ENCODE measurements around the gene MED9. TPM values are rescaled to one million over a fixed set of nuclear protein-coding genes. Genes with fewer than 3 reads are reported as not detected.

The MED9 gene
- total and polyA plus RNA-seq, 2 of the 4 experiments (the other 2 are of a cell fraction): 6.1 to 10.1 TPM

DNA sequence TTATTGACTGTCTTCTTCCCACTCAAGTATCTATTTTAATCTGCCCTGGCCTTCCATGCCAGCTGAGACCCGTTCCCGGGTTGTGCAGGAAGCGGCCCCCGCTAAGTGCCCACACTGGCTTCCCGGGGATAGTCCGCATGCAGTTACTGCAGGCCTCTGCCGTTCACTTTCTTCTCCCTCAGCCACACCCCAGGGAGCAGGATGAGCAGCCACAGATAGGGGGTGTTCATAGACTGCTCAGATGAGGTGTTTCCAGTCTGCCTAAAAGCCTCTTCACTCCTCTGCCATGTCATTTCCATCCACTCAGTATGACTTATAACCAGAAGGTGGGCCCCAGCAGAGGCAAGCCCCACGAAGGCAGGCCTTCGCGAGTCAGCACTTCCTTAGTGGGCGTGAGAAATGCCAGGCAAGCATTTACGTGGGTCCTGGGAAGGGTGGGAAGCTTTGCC, 7.7 kb downstream of the MED9 start:
- Histone ChIP-seq H3K4me2 (ENCODE audit: low read depth, low read length) (no peak overlapping the region), H3K23ac (ENCODE audit: low read depth, low read length) (no peak overlapping the region), H3K18ac (ENCODE audit: low read depth, low read length) (no peak overlapping the region), H3K27me3 (ENCODE audit: control insufficient read depth, insufficient read depth, low read length) (no peaks in the 10 kb centered on the region), H3K36me3 (ENCODE audit: control insufficient read depth, insufficient read depth, low read length) (peaks cover 31% of the 10 kb centered on the region), H2BK20ac (ENCODE audit: low read depth, low read length) (no peak overlapping the region), H3K14ac (replicated peaks; ENCODE audit: low read depth, low read length) (no peak overlapping the region; the same call in 1 of the 2 replicates), H2BK15ac (ENCODE audit: low read depth, low read length) (no peak overlapping the region), H3K56ac (ENCODE audit: extremely low read depth, insufficient read depth, low read length) (no peak overlapping the region), H2BK5ac (ENCODE audit: low read depth, low read length, poor library complexity, severe bottlenecking) (no peak overlapping the region), H2AFZ (replicated peaks; ENCODE audit: low read length, poor library complexity) (no peak overlapping the region), H4K91ac (ENCODE audit: insufficient read depth, low read depth, low read length) (no peak overlapping the region), H3K4me3 (ENCODE audit: insufficient read depth, low read depth, low read length) (no peak overlapping the region), H2AK5ac (ENCODE audit: low read depth, low read length) (no peak overlapping the region), H3K9me3 (ENCODE audit: control insufficient read depth, insufficient read depth, low read length) (no peaks in the 10 kb centered on the region), H4K8ac (ENCODE audit: low read depth in 2 of 2, low read length in 2 of 2) (no peak overlapping the region), H3K9ac (ENCODE audit: low read depth, low read length) (no peak overlapping the region), H4K20me1 (ENCODE audit: insufficient read depth, low read length) (peaks cover 27% of the 10 kb centered on the region; the same call in 1 of the 2 replicates), H3K4me1 (ENCODE audit: control insufficient read depth, insufficient read depth, low read length) (no peaks in the 10 kb centered on the region; the same call in 1 of the 2 replicates), H2BK120ac (ENCODE audit: low read depth, low read length) (no peak overlapping the region), H2AK9ac (replicated peaks; ENCODE audit: low read depth, low read length, poor library complexity) (no peak overlapping the region), H4K5ac (ENCODE audit: low read depth, low read length) (no peak overlapping the region), H3K9me1 (ENCODE audit: insufficient read depth, low read length) (peaks cover 6% of the 10 kb centered on the region; the same call in 1 of the 2 replicates), H3K27ac (ENCODE audit: insufficient read depth, low read length) (no peak overlapping the region), H3K79me1 (ENCODE audit: low read depth in 1 of 2, low read length in 2 of 2) (peaks cover 41 to 69% of the 10 kb centered on the region in 2 experiments), H3K4ac (ENCODE audit: low read depth, low read length) (no peak overlapping the region)
- CTCF ChIA-PET: no interaction called here
- dilution Hi-C loops (cut with HindIII; ENCODE audit: low sequenced_read_pairs, unreplicated experiment) (no loop called here), intact Hi-C loops (cut with micrococcal nuclease) (no loop called here), in situ Hi-C loops (cut with MboI; ENCODE audit: low sequenced_read_pairs) (no loop called here)
- POLR2A ChIA-PET (ENCODE audit: unreplicated experiment): no interaction called here
- no peak for ATAC-seq (ENCODE audit: low read depth)
- TF ChIP-seq, protein P1, sequence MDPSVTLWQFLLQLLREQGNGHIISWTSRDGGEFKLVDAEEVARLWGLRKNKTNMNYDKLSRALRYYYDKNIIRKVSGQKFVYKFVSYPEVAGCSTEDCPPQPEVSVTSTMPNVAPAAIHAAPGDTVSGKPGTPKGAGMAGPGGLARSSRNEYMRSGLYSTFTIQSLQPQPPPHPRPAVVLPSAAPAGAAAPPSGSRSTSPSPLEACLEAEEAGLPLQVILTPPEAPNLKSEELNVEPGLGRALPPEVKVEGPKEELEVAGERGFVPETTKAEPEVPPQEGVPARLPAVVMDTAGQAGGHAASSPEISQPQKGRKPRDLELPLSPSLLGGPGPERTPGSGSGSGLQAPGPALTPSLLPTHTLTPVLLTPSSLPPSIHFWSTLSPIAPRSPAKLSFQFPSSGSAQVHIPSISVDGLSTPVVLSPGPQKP (IDR thresholded peaks at IDR 0.05; ENCODE audit: borderline replicate concordance, low read depth, low read length): no peak
- TF ChIP-seq BHLHE40 (IDR thresholded peaks at IDR 0.05; ENCODE audit: low read depth, low read length) (no peak), MAFK (IDR thresholded peaks at IDR 0.05; ENCODE audit: low read depth, low read length) (peak; percentile 85), RFX5 (IDR thresholded peaks at IDR 0.05; ENCODE audit: low read depth, low read length) (no peak)
- peak; percentile 39 for DNase-seq
- BruUV-seq (replicated peaks): no TSS peak
- no CpG with 5 or more reads among the region's 12 CpGs for WGBS, 2 experiments (ENCODE audit: extremely low coverage in 2 of 2, insufficient read length in 1 of 2)
